Activated T-cell treated with anti-CD3 and anti-CD28 coated beads, Interleukin-2, amount 50 U/mL, for 24 hours (primary cell): ENCODE data around the gene ZNF480.
A peak's percentile ranks its signal among the peaks of the same experiment; 100 is the strongest.
"Not testable (repeated sequence)": the region's sequence is repeated elsewhere in the genome, so short reads cannot be mapped to it uniquely, and the experiment has no call there.

Experiments used
- DNase-seq: peaks from one replicate; pipeline ENCODE4 v3.0.0-alpha.2; 2020
- H3K27ac Mint-ChIP-seq: 2 replicates; pipeline ENCODE4 v1.8.0; 2020; ENCODE audit warnings: mild to moderate bottlenecking, mixed read lengths
- H3K27me3 Mint-ChIP-seq: 2 replicates; pipeline ENCODE4 v1.8.0; 2020; ENCODE audit warnings: mixed read lengths
- H3K36me3 Mint-ChIP-seq: 2 replicates; pipeline ENCODE4 v1.8.0; 2020; ENCODE audit warnings: low read depth, mixed read lengths
- H3K4me1 Mint-ChIP-seq: 2 replicates; pipeline ENCODE4 v1.8.0; 2020; ENCODE audit warnings: low read depth, mixed read lengths
- H3K4me3 Mint-ChIP-seq: 2 replicates; pipeline ENCODE4 v1.8.0; 2020; ENCODE audit warnings: mild to moderate bottlenecking, moderate library complexity, mixed read lengths
- H3K9me3 Mint-ChIP-seq: 2 replicates; pipeline ENCODE4 v1.8.0; 2020; ENCODE audit warnings: mixed read lengths

The ZNF480 gene

DNA sequence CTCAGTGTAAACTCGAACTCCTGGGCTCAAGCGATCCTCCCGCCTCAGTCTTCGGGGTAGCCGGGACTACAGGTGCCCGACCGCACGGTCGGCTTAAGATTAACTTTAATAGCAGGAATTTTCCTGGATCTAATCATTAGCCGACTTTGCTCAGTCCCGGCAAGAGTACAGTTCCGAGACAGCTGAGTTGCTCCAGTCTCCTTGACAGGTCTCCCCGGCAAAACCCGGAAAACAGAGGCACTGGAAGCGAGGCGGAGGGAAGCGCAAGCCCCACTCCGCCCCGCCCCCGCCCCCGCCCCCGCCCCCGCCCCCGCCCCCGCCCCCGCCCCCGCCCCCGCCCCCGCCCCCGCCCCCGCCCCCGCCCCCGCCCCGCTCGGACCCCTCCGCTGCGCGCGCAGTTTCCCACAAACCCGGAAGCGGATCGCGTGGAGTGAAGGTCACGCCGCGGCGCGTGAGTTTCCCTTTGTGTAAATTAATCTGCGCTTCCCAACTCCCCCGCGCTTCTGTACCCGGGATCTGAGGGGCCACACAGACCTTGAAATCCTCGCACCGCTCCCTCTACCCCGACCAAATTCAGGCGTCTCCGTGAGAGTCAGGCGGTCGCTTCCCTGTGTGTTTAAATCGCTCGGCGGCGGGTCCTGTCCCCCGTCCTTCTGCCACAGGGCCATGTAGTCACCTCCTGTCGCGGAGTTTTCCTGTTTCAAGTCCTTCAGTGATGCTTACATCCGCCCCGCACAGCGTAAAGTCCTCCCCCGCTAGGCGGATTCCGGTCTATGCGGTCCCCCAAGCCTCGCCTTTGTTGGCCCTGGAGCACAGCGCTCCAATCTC is at the start of gene ZNF480:
TSS of gene ZNF480 (plus strand) at position 397 of the 828 bp plus-strand sequence. CDS start 3,244 bp downstream, outside the sequence.
- peaks cover 82% of the 10 kb centered on the region for H3K36me3 Mint-ChIP-seq
- H3K9me3 Mint-ChIP-seq = peaks cover 53% of the 10 kb centered on the region
- peak within 1 kb of the TSS; percentile 88 for H3K4me3 Mint-ChIP-seq
- peak; percentile 79 for DNase-seq
- H3K4me1 Mint-ChIP-seq = peaks cover 17% of the 10 kb centered on the region
- peak within 1 kb of the TSS; percentile 96 for H3K27ac Mint-ChIP-seq
- H3K27me3 Mint-ChIP-seq = no peaks in the 10 kb centered on the region

DNA sequence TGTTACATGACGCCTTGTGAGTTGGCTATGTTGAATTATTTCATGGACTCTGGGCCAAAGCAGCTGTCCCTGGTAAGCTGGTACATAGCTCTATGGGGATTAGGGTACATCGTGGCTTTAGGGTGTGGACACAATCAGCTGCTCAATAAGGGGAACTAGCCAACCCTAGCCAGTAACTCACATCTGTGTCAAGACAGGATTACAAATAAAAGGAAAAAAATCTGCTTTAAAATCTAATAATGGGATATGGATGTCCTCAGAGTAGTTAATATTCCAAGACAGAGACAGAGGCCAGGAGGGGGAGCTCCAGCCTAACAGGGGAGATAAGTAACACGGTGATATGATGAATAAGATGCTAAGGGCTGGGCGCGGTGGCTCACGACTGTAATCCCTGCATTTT is 48.7 kb upstream of the ZNF480 start:
- H3K4me3 Mint-ChIP-seq = no peak overlapping the region
- no peaks in the 10 kb centered on the region for H3K27me3 Mint-ChIP-seq
- DNase-seq = peak; percentile 64
- H3K36me3 Mint-ChIP-seq = no peaks in the 10 kb centered on the region
- no peak overlapping the region for H3K27ac Mint-ChIP-seq
- H3K9me3 Mint-ChIP-seq = peaks cover 4% of the 10 kb centered on the region
- H3K4me1 Mint-ChIP-seq = no peaks in the 10 kb centered on the region

DNA sequence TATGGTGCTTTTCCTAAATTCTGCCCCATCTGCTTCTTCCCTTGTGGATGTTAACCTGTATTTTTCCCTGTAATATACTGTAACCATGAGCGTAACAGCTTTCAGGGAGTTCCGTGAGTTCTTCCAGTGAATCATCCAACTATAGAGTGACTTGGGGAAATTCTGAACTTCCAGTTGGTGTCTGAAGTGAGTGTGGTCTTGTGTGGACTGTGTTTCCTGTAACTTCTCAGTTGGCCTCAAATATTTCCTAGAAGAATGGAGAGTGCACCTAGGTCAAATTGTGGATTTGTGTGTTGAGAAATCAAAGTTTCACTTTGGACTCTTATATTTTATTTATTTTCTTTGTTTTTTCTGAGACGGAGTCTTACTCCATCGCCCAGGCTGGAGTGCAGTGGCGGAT is 38.5 kb upstream of the ZNF480 start:
- H3K4me1 Mint-ChIP-seq = no peaks in the 10 kb centered on the region
- H3K27ac Mint-ChIP-seq = no peak overlapping the region
- DNase-seq = no peak
- H3K9me3 Mint-ChIP-seq = peaks cover 2% of the 10 kb centered on the region
- no peak overlapping the region for H3K4me3 Mint-ChIP-seq
- H3K27me3 Mint-ChIP-seq = peaks cover 7% of the 10 kb centered on the region
- H3K36me3 Mint-ChIP-seq = no peaks in the 10 kb centered on the region

DNA sequence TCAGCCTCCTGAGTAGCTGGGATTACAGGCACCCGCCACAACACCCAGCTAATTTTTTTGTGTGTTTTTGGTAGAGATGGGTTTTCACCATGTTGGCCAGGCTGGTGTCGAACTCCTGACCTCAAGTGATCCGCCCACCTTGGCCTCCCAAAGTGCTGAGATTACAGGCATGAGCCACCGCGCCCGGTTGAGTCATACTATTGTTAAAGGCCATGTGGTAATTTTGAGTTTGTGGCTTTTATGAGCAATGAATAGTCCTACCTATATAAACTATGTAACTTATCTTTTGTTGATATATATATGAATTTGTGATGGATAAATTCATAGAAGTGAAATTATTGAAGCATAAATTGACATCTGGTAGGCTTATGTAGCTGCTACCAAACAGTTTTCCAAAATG is 31.4 kb upstream of the ZNF480 start:
- H3K9me3 Mint-ChIP-seq, H3K4me3 Mint-ChIP-seq, DNase-seq, H3K27ac Mint-ChIP-seq, H3K27me3 Mint-ChIP-seq, H3K4me1 Mint-ChIP-seq: not testable (repeated sequence)
- peaks cover 14% of the 10 kb centered on the region for H3K36me3 Mint-ChIP-seq

DNA sequence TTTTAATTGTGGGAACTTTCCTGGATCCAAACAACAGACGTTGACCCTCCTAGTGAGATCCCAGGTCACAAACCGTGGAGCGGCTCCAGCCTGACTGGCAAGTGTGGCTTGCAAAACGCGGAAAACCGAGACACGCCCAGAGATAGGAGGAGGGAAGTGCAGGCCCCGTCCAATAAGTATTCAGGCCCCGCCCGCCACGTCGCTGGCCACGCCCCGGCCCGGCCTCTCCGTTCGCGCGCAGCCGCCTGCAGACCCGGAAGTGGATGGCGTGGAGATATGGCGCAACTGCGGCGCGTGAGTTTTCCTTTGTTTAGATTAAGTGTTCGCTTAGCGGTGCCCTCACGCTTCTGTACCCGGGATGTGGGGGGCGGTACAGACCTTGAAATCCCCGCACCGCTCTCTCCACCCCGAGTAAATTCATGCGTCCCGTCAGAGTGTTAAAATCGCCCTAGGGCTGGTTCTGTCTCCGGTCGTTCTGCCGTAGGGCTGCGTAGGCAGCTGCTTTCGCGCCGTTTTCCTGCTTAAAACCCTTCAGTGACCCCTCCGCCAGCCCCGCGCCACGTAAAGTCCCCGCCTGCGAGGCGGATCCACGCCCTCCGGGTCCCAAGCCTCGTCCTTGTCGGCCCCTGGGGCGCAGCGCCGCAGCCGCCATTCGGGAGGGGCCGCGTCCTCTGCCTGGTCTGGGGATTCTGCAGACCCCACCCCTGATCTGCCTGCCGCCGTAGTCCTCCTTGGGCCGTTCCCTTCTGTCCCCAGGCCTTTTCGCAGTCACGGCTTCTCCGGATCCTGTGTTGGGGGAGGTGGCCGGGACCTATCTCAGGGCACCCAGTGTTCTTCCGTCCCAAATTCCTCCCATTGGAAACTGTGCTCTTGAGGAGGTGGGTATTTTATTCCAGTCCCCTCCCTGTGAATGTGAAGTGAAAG is 27.4 kb upstream of the ZNF480 start, which contains the start of gene ZNF766:
TSS of gene ZNF766 (plus strand) at position 250 of the 924 bp plus-strand sequence. CDS start at position 277, 27 bp downstream.
- Mint-ChIP-seq H3K9me3 (peaks cover 20% of the 10 kb centered on the region), H3K27ac (peak within 1 kb of the TSS; percentile 95)

DNA sequence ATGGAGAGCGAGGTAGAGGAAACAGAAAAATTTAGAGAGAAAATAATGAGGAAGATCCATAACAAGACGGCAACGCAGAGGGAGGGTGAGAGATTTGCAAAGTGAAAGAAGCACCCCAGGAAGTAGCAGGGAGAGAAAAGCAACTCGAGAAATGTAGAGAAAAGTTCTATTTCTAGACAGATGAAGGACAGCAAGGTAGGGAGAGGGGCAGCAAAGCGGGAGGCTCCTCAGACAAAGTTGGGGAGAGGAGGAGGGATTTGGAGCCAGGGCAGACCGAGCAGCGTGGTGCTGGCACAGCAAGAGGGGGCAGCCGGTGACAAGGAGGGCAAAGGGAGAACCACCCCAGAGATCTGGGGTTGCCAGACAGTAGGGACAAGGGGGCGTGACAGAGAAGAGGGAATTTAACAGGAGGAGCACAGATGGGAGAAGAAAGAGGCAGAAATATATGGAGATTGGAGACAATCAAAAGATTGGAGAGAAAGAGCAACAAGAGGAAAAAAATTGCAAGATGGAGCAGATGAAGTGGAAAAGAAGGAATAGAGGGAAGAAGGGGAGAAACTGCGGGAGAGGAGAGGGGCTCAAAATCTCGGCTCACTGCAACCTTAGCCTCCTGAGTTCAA is 26.6 kb upstream of the ZNF480 start:
- no peaks in the 10 kb centered on the region for H3K27me3 Mint-ChIP-seq
- peak overlapping the region; percentile 91 for H3K4me3 Mint-ChIP-seq
- peaks cover 25% of the 10 kb centered on the region for H3K9me3 Mint-ChIP-seq
- peaks cover 60% of the 10 kb centered on the region for H3K36me3 Mint-ChIP-seq
- H3K27ac Mint-ChIP-seq = peak overlapping the region; percentile 95
- peak; percentile 41 for DNase-seq
- H3K4me1 Mint-ChIP-seq = peaks cover 43% of the 10 kb centered on the region

More for the DNA sequence above, 27.4 kb upstream of the ZNF480 start, which contains the start of gene ZNF766:
- peaks cover 52% of the 10 kb centered on the region for H3K36me3 Mint-ChIP-seq
- H3K4me1 Mint-ChIP-seq = peaks cover 38% of the 10 kb centered on the region
- H3K4me3 Mint-ChIP-seq = peak within 1 kb of the TSS; percentile 91
- peak; percentile 99 for DNase-seq
- no peaks in the 10 kb centered on the region for H3K27me3 Mint-ChIP-seq

DNA sequence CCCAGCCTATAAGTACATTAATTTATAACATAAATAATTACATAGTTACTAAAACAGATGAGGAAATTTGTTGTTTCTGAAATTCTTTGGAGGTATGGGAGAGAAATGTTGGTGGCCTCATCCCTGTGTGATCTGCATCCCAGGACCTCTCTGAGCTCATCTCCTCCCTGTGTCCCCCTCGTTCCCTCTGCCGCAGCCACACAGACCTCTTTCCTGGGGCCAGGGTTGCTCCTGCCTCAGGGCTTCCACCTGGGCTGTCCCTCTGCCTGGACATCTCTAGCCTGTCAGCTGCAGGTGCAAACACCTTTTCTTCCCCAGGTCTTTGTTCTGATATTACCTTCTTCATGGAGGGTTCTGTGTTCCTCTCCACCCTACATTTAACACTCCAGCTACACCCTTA is 23.7 kb upstream of the ZNF480 start:
- Mint-ChIP-seq H3K4me1 (peaks cover 64% of the 10 kb centered on the region), H3K36me3 (peaks cover 89% of the 10 kb centered on the region), H3K27me3 (no peaks in the 10 kb centered on the region), H3K27ac (no peak overlapping the region), H3K9me3 (peaks cover 36% of the 10 kb centered on the region), H3K4me3 (no peak overlapping the region)
- no peak for DNase-seq

DNA sequence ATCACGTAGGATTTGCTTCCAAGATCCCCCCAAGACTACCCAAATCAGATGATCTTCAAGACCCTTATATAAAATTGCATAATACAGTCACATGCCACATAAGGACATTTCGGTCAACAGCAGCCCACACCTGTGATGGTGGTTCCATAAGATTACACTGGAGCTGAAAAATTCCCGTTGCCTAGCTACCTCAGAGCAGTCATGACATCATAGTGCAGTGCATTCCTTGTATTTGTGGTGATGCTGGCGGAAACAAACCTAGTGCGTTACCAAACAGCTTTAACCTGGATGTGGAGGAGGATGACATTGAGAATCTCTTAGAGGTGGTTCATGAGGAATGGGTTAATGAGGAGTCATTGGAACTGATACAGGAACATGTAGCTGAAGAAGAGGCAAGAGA is 22.8 kb upstream of the ZNF480 start:
- H3K36me3 Mint-ChIP-seq = peaks cover 97% of the 10 kb centered on the region
- no peak overlapping the region for H3K4me3 Mint-ChIP-seq

DNA sequence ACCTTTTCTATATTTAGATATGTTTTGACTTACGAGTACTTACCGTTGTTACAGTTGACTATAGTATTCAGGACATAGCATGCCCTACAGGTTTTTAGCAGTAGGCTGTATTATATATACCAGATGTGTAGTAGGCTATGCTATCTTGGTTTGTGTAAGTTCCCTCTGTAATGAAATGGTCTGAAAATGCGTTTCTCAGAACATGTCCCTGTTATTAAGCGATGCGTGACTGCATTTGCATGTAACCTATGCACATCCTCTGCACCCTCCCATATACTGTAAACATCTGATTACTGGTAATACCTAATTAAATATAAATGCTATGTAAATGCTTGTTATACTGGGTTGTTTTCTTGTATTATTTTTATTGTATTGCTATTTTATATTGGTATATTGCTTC is 21.0 kb upstream of the ZNF480 start:
- Mint-ChIP-seq H3K36me3 (peaks cover 92% of the 10 kb centered on the region), H3K4me1 (peaks cover 62% of the 10 kb centered on the region), H3K27me3 (no peaks in the 10 kb centered on the region), H3K27ac (no peak overlapping the region), H3K9me3 (peaks cover 46% of the 10 kb centered on the region), H3K4me3 (no peak overlapping the region)
- no peak for DNase-seq

More for the DNA sequence above, 22.8 kb upstream of the ZNF480 start:
- Mint-ChIP-seq H3K9me3 (peaks cover 43% of the 10 kb centered on the region), H3K4me1 (peaks cover 70% of the 10 kb centered on the region), H3K27me3 (no peaks in the 10 kb centered on the region), H3K27ac (no peak overlapping the region)
- DNase-seq = no peak

DNA sequence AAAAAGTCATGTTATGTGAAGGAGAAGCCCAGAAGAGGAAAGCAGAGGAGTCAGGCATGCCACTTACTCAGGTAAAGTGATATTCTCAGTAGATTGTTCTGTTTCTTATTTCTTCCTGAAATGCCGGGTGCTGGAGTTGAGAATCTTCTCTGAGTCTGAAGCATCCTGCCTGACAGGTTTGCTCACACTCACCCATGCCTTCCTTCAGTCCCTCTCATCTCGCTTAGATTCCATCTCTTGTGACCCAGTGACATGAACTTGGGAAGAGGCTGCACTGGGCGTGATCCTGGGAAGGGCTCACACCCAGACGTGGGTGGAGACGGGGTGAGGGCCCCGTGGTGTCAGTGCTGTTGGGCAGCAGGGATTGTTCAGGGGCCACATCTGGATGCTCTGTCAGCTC is 19.5 kb upstream of the ZNF480 start:
- H3K36me3 Mint-ChIP-seq = peaks cover 92% of the 10 kb centered on the region
- no peak for DNase-seq
- H3K9me3 Mint-ChIP-seq = peaks cover 49% of the 10 kb centered on the region
- H3K27me3 Mint-ChIP-seq = no peaks in the 10 kb centered on the region
- no peak overlapping the region for H3K27ac Mint-ChIP-seq
- H3K4me1 Mint-ChIP-seq = peaks cover 52% of the 10 kb centered on the region
- no peak overlapping the region for H3K4me3 Mint-ChIP-seq

DNA sequence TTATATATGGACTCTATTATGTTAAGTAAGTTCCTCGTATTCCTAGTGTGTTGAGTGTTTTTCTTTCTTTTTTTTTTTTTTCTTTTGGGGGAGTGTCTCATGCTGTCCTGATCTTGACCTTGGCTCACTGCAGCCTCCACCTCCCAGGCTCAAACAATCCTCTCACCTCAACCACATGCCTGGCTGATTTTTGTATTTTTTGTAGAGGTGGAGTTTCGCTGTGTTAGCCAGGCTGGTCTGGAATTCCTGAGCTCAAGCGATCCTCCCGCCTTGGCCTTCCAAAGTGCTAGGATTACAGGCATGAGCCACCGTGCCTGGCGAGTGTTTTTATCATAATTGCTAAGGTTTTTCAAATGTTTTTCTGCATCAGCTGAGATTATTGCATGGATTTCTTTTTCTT is 10.7 kb upstream of the ZNF480 start:
- peaks cover 55% of the 10 kb centered on the region for H3K9me3 Mint-ChIP-seq
- H3K27me3 Mint-ChIP-seq = no peaks in the 10 kb centered on the region
- no peak overlapping the region for H3K27ac Mint-ChIP-seq
- H3K4me1 Mint-ChIP-seq = no peaks in the 10 kb centered on the region
- no peak overlapping the region for H3K4me3 Mint-ChIP-seq
- peaks cover 97% of the 10 kb centered on the region for H3K36me3 Mint-ChIP-seq
- DNase-seq = no peak

DNA sequence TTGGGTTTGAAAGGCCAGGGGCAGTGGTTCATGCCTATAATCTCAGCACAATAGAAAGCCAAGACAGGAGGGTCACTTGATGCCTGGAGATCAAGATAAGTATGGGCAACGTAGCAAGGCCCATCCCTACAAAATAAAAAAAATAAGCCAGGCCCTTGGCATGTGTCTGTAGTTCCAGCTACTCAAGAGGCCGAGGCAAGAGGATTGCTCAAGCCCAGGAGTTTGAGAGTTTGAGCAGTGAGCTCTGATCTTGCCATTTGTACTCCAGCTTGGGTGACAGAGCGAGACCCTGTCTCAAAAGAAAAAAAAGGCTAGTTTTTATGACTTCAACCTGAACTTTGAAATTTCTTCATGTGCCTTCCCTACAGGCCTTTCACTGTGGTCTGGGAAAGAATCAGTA is 5.2 kb upstream of the ZNF480 start:
- Mint-ChIP-seq H3K27ac (no peak overlapping the region), H3K4me1 (peaks cover 3% of the 10 kb centered on the region), H3K36me3 (peaks cover 82% of the 10 kb centered on the region), H3K27me3 (no peaks in the 10 kb centered on the region), H3K9me3 (peaks cover 47% of the 10 kb centered on the region), H3K4me3 (no peak overlapping the region)
- DNase-seq = no peak

DNA sequence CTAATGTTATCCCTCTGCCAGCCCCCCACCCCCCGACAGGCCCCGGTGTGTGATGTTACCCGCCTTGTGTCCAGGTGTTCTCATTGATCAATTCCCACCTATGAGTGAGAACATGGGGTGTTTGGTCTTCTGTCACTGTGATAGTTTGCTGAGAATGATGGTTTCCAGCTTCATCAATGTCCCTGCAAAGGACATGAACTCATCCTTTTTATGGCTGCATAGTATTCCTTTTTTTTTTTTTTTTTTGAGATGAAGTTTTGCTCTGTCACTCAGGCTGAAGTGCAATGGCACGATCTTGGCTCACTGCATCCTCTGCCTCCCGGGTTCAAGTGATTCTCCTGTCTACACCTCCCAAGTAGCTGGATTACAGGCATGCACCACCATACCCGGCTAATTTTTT is 4.0 kb upstream of the ZNF480 start:
- H3K27ac Mint-ChIP-seq, H3K27me3 Mint-ChIP-seq, DNase-seq, H3K4me3 Mint-ChIP-seq: not testable (repeated sequence)
- H3K4me1 Mint-ChIP-seq = peaks cover 11% of the 10 kb centered on the region
- H3K36me3 Mint-ChIP-seq = peaks cover 79% of the 10 kb centered on the region
- H3K9me3 Mint-ChIP-seq = peaks cover 48% of the 10 kb centered on the region

DNA sequence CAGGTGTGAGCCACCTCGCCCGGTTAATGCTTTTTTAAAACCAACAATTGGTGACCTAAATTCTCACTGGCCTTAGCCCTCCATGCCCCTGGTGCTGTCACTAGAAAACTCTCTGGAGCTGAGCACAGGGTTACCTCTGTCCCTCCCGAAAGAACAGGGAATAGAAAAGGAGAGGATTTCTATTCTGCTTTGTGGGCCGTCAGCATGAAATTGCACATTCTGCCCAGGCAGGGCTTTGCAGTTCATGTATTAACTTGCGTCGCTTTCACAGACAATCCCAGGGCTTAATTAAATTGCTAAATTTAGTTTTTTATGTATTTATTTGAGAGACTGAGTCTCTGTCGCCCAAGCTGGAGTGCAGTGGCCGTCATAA is 583 bp upstream of the ZNF480 start:
- peaks cover 17% of the 10 kb centered on the region for H3K4me1 Mint-ChIP-seq
- H3K4me3 Mint-ChIP-seq = peak overlapping the region; percentile 74
- peak overlapping the region; percentile 55 for H3K27ac Mint-ChIP-seq
- no peaks in the 10 kb centered on the region for H3K27me3 Mint-ChIP-seq
- peak; percentile 30 for DNase-seq
- peaks cover 52% of the 10 kb centered on the region for H3K9me3 Mint-ChIP-seq
- peaks cover 82% of the 10 kb centered on the region for H3K36me3 Mint-ChIP-seq
